Astrocyte (in vitro differentiated cells and primary cell): ENCODE measurements around the gene METAP1. TPM values are rescaled to one million over a fixed set of nuclear protein-coding genes. Genes with fewer than 3 reads are reported as not detected.

Experiments
- DNase-seq: peaks from one replicate; pipeline ENCODE4 v3.0.0-alpha.2; 2010; ENCODE audit warnings: low read depth
- FAIRE-seq: peaks from 2 replicates; lab custom pipeline; 2011; peaks lifted over from hg19 to GRCh38; lab: Jason Lieb, UNC
- H2AFZ ChIP-seq: 2 replicates; pipeline ENCODE4 v1.6.0; 2012; ENCODE audit warnings: low read depth, low read length, inconsistent platforms
- H3K27ac ChIP-seq: 2 replicates; pipeline ENCODE4 v1.5.1; 2011; ENCODE audit warnings: low read depth, low read length, inconsistent platforms
- H3K27me3 ChIP-seq: 2 replicates; pipeline ENCODE4 v1.6.0; 2011; ENCODE audit warnings: low read length, inconsistent platforms; ENCODE audit not compliant: insufficient read depth
- H3K36me3 ChIP-seq: 2 replicates; pipeline ENCODE4 v1.5.1; 2011; ENCODE audit warnings: low read length, inconsistent platforms; ENCODE audit not compliant: insufficient read depth
- H3K4me1 ChIP-seq: 2 replicates; pipeline ENCODE4 v1.5.1; 2011; ENCODE audit warnings: low read length, inconsistent platforms; ENCODE audit not compliant: insufficient read depth
- H3K4me2 ChIP-seq: 2 replicates; pipeline ENCODE4 v1.6.0; 2012; ENCODE audit warnings: low read length, inconsistent platforms
- H3K4me3 ChIP-seq: 2 replicates; pipeline ENCODE4 v1.5.1; 2011; ENCODE audit warnings: low read depth, mild to moderate bottlenecking, low read length, inconsistent platforms; ENCODE audit not compliant: insufficient read depth
- H3K79me2 ChIP-seq: 2 replicates; pipeline ENCODE4 v1.6.0; 2012; ENCODE audit warnings: mild to moderate bottlenecking, low read length, inconsistent platforms; ENCODE audit not compliant: insufficient read depth
- H3K9ac ChIP-seq: 2 replicates; pipeline ENCODE4 v1.6.0; 2012; ENCODE audit warnings: mild to moderate bottlenecking, low read length, inconsistent platforms
- H3K9me3 ChIP-seq: 2 replicates; pipeline ENCODE4 v1.5.1; 2012; ENCODE audit warnings: low read depth, mild to moderate bottlenecking, low read length, inconsistent platforms; ENCODE audit not compliant: insufficient read depth
- H4K20me1 ChIP-seq: 2 replicates; pipeline ENCODE4 v1.6.0; 2012; ENCODE audit warnings: low read length, inconsistent platforms; ENCODE audit not compliant: insufficient read depth
- H3K27ac Mint-ChIP-seq: one replicate; pipeline ENCODE4 v1.8.0; 2021; ENCODE audit warnings: mild to moderate bottlenecking, mixed read lengths; ENCODE audit not compliant: unreplicated experiment
- H3K27me3 Mint-ChIP-seq: one replicate; pipeline ENCODE4 v1.8.0; 2021; ENCODE audit warnings: low read depth, mixed read lengths; ENCODE audit not compliant: unreplicated experiment
- H3K36me3 Mint-ChIP-seq: one replicate; pipeline ENCODE4 v1.8.0; 2021; ENCODE audit warnings: low read depth, mixed read lengths; ENCODE audit not compliant: unreplicated experiment
- H3K4me1 Mint-ChIP-seq: one replicate; pipeline ENCODE4 v1.8.0; 2021; ENCODE audit warnings: low read depth, mixed read lengths; ENCODE audit not compliant: unreplicated experiment
- H3K4me3 Mint-ChIP-seq: one replicate; pipeline ENCODE4 v1.8.0; 2021; ENCODE audit warnings: mild to moderate bottlenecking, moderate library complexity, mixed read lengths; ENCODE audit not compliant: unreplicated experiment
- H3K9me3 Mint-ChIP-seq: one replicate; pipeline ENCODE4 v1.8.0; 2021; ENCODE audit warnings: mild to moderate bottlenecking, mixed read lengths; ENCODE audit not compliant: unreplicated experiment
- CTCF ChIP-seq: IDR thresholded peaks from 2 replicates; pipeline ENCODE4 v1.5.1; 2011; ENCODE audit warnings: low read depth, mild to moderate bottlenecking, inconsistent platforms, low read length, moderate library complexity; ENCODE audit not compliant: insufficient read depth
- EZH2 ChIP-seq: IDR thresholded peaks from 2 replicates; pipeline ENCODE4 v1.6.1; 2012; ENCODE audit warnings: mild to moderate bottlenecking, low read length, inconsistent platforms; ENCODE audit not compliant: insufficient read depth
- total RNA-seq: library from RNA; stranded (reverse); gene quantifications from 2 replicates; pipeline ENCODE4 v1.2.1, GENCODE V29; 2021

METAP1 gene
- total RNA-seq, 1 donor from 2014 or later: 60.9 TPM

GRCh38 chr4:98998551-98998950, 3.0 kb downstream of the METAP1 start:
- no peak overlapping the region for H2AFZ ChIP-seq
- no peak overlapping the region for H3K27ac ChIP-seq
- H3K4me1 Mint-ChIP-seq: peaks cover 14% of the 10 kb centered on the region
- no peaks in the 10 kb centered on the region for H3K9me3 ChIP-seq
- H3K36me3 Mint-ChIP-seq: no peaks in the 10 kb centered on the region
- peaks cover 76% of the 10 kb centered on the region for H3K79me2 ChIP-seq
- DNase-seq (no peak), FAIRE-seq (no peak)
- no peaks in the 10 kb centered on the region for H3K27me3 Mint-ChIP-seq
- no peak overlapping the region for H3K4me2 ChIP-seq
- H3K27me3 ChIP-seq: no peaks in the 10 kb centered on the region
- no peaks in the 10 kb centered on the region for H3K36me3 ChIP-seq
- no peak overlapping the region for H3K4me3 ChIP-seq
- H3K4me1 ChIP-seq: peaks cover 5% of the 10 kb centered on the region
- peaks cover 57% of the 10 kb centered on the region for H4K20me1 ChIP-seq
- no peak overlapping the region for H3K27ac Mint-ChIP-seq
- no peak overlapping the region for H3K9ac ChIP-seq
- H3K9me3 Mint-ChIP-seq: peaks cover 3% of the 10 kb centered on the region
- TF ChIP-seq EZH2 (no peak), CTCF (no peak)
- no peak overlapping the region for H3K4me3 Mint-ChIP-seq

GRCh38 chr4:99002279-99002678, 6.8 kb downstream of the METAP1 start:
- Histone ChIP-seq H4K20me1 (peaks cover 68% of the 10 kb centered on the region), H3K9me3 (no peaks in the 10 kb centered on the region), H3K4me3 (no peak overlapping the region), H3K27ac (no peak overlapping the region), H2AFZ (no peak overlapping the region), H3K4me1 (no peaks in the 10 kb centered on the region), H3K9ac (no peak overlapping the region), H3K36me3 (no peaks in the 10 kb centered on the region), H3K79me2 (peaks cover 99% of the 10 kb centered on the region), H3K4me2 (no peak overlapping the region), H3K27me3 (no peaks in the 10 kb centered on the region)
- H3K9me3 Mint-ChIP-seq: no peaks in the 10 kb centered on the region
- H3K4me1 Mint-ChIP-seq: peaks cover 15% of the 10 kb centered on the region
- no peak overlapping the region for H3K4me3 Mint-ChIP-seq
- H3K27me3 Mint-ChIP-seq: no peaks in the 10 kb centered on the region
- no peak overlapping the region for H3K27ac Mint-ChIP-seq
- no peaks in the 10 kb centered on the region for H3K36me3 Mint-ChIP-seq
- DNase-seq (no peak), FAIRE-seq (no peak)
- TF ChIP-seq CTCF (no peak), EZH2 (no peak)

- H3K27ac ChIP-seq: no peak overlapping the region
- Mint-ChIP-seq H3K4me1 (peaks cover 10% of the 10 kb centered on the region), H3K4me3 (no peak overlapping the region), H3K27ac (no peak overlapping the region), H3K36me3 (peaks cover 12% of the 10 kb centered on the region), H3K27me3 (no peaks in the 10 kb centered on the region), H3K9me3 (no peaks in the 10 kb centered on the region)
- H3K36me3 ChIP-seq: no peaks in the 10 kb centered on the region
- DNase-seq: no peak
- no peak for FAIRE-seq
- H3K4me3 ChIP-seq: no peak overlapping the region
- no peaks in the 10 kb centered on the region for H3K9me3 ChIP-seq
- peaks cover 45% of the 10 kb centered on the region for H4K20me1 ChIP-seq
- TF ChIP-seq EZH2 (no peak), CTCF (no peak)
- no peak overlapping the region for H2AFZ ChIP-seq
- H3K4me2 ChIP-seq: no peak overlapping the region
- H3K79me2 ChIP-seq: peaks cover 99% of the 10 kb centered on the region
- H3K4me1 ChIP-seq: no peaks in the 10 kb centered on the region
- H3K27me3 ChIP-seq: no peaks in the 10 kb centered on the region
- no peak overlapping the region for H3K9ac ChIP-seq
Measured at GRCh38 chr4:99008051-99008450, 12.5 kb downstream of the METAP1 start.
